Fibroblast of lung (primary cell): Measurements from ENCODE around the gene PLXNA2.
A peak's percentile ranks its signal among the peaks of the same experiment; 100 is the strongest.

ENCODE experiments used
- EZH2 ChIP-seq: IDR thresholded peaks from 2 replicates; pipeline ENCODE4 v1.5.1; 2012; ENCODE audit warnings: low read length, control low read depth, mild to moderate bottlenecking; ENCODE audit errors: missing control alignments
- TF ChIP-seq, protein P1 (sequence below), 2 donors: IDR thresholded peaks in 1 of 2; conservative IDR thresholded peaks in 1 of 2; 1 replicate in 1 of 2; 2 replicates in 1 of 2; pipeline ENCODE4 v1.5.1; 2011 to 2012; ENCODE audit warnings: low read length in 2 of 2, control low read depth in 1 of 2, inconsistent platforms in 1 of 2, low read depth in 1 of 2, mild to moderate bottlenecking in 1 of 2

DNA sequence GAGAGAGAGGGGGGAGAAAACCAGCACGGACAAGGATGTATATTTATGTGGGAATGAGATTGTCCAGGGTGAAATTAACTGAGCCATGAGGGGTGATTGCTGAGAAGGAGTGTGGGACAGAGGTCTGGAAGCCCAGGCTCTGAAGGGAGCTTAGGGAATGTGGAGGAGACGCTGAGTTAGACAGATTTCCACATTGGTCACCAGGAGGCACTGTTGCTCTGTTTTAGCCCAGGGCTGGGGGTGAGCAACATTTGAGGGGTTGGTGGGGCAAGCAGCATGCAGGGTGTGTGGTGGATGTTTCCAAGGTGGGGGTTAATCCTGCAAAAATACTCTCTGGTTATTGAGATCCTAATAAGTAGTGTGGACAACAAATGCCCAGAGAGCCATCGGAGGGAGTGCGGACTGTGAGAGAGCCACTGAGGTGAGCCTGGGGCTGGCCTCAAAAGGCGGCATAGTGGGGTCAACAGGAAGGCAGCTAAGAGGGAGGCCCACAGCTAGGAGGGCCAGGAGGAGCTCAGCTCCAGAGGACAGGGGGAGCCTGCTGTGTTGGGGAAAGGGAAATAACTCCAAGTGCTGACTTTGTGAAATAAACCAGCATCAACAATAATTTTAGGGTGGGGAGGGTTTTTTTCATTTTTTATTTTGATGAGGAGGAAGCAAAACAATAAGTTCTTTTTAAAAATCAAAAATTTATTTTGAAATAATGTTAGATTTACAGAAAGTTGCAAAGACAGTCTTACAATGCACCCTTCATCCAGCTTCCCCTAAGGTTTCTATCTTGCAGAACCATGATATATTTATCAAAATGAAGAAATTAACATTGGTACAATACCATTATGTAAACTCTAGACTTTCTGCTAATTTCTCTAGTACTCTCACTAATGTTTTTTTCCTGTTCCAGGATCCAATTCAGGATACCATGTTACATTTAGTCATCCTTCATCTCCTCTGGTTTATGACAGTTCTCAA, 250.4 kb downstream of the PLXNA2 start:
- TF ChIP-seq, protein P1, sequence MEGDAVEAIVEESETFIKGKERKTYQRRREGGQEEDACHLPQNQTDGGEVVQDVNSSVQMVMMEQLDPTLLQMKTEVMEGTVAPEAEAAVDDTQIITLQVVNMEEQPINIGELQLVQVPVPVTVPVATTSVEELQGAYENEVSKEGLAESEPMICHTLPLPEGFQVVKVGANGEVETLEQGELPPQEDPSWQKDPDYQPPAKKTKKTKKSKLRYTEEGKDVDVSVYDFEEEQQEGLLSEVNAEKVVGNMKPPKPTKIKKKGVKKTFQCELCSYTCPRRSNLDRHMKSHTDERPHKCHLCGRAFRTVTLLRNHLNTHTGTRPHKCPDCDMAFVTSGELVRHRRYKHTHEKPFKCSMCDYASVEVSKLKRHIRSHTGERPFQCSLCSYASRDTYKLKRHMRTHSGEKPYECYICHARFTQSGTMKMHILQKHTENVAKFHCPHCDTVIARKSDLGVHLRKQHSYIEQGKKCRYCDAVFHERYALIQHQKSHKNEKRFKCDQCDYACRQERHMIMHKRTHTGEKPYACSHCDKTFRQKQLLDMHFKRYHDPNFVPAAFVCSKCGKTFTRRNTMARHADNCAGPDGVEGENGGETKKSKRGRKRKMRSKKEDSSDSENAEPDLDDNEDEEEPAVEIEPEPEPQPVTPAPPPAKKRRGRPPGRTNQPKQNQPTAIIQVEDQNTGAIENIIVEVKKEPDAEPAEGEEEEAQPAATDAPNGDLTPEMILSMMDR (conservative IDR thresholded peaks at IDR 0.05 in 1 of 2, IDR thresholded peaks at IDR 0.05 in 1 of 2; ENCODE audit: low read depth in 1 of 2, low read length in 2 of 2): peak; percentile 40 to 43
- TF ChIP-seq EZH2: no peak
